Measurements from ENCODE around the gene METTL13. TPM values are rescaled to one million over a fixed set of nuclear protein-coding genes. Genes with fewer than 3 reads are reported as not detected.

The METTL13 gene
- total RNA-seq, 1 donor from 2014 or later = 25.1 TPM

- Mint-ChIP-seq H3K27ac (ENCODE audit: unreplicated experiment) (no peak overlapping the region), H3K4me1 (ENCODE audit: low read depth, unreplicated experiment) (peaks cover 13% of the 10 kb centered on the region), H3K9me3 (ENCODE audit: unreplicated experiment) (peaks cover 16% of the 10 kb centered on the region), H3K27me3 (ENCODE audit: low read depth, unreplicated experiment) (no peaks in the 10 kb centered on the region), H3K36me3 (ENCODE audit: low read depth, unreplicated experiment) (peaks cover 1% of the 10 kb centered on the region), H3K4me3 (ENCODE audit: unreplicated experiment) (no peak overlapping the region)
- no peaks in the 10 kb centered on the region for H3K27me3 ChIP-seq (ENCODE audit: insufficient read depth, low read length)
- H4K20me1 ChIP-seq (ENCODE audit: insufficient read depth, low read length) = no peaks in the 10 kb centered on the region
- no peak overlapping the region for H2AFZ ChIP-seq (ENCODE audit: low read depth, low read length)
- DNase-seq (ENCODE audit: low read depth) (no peak), FAIRE-seq (no peak)
- peaks cover 9% of the 10 kb centered on the region for H3K4me1 ChIP-seq (ENCODE audit: insufficient read depth, low read length)
- H3K9ac ChIP-seq (ENCODE audit: low read length) = no peak overlapping the region
- no peak overlapping the region for H3K4me2 ChIP-seq (ENCODE audit: low read length)
- H3K9me3 ChIP-seq (ENCODE audit: insufficient read depth, low read depth, low read length) = no peaks in the 10 kb centered on the region
- no peak overlapping the region for H3K4me3 ChIP-seq (ENCODE audit: insufficient read depth, low read depth, low read length)
- no peaks in the 10 kb centered on the region for H3K79me2 ChIP-seq (ENCODE audit: insufficient read depth, low read length)
- no peak for TF ChIP-seq CTCF (IDR thresholded peaks at IDR 0.05; ENCODE audit: insufficient read depth, low read depth, low read length)
- TF ChIP-seq EZH2 (IDR thresholded peaks at IDR 0.05; ENCODE audit: insufficient read depth, low read length) = no peak
- no peaks in the 10 kb centered on the region for H3K36me3 ChIP-seq (ENCODE audit: insufficient read depth, low read length)
- H3K27ac ChIP-seq (ENCODE audit: low read depth, low read length) = no peak overlapping the region
Observed at GRCh38 chr1:171758011-171758410, 23.4 kb upstream of the METTL13 start.

GRCh38 chr1:171762143-171762563 lies 19.3 kb upstream of the METTL13 start:
- TF ChIP-seq EZH2 (IDR thresholded peaks at IDR 0.05; ENCODE audit: insufficient read depth, low read length) (no peak), CTCF (IDR thresholded peaks at IDR 0.05; ENCODE audit: insufficient read depth, low read depth, low read length) (no peak)
- no peak overlapping the region for H3K27ac ChIP-seq (ENCODE audit: low read depth, low read length)
- no peak overlapping the region for H3K4me3 ChIP-seq (ENCODE audit: insufficient read depth, low read depth, low read length)
- Mint-ChIP-seq H3K36me3 (ENCODE audit: low read depth, unreplicated experiment) (peaks cover 2% of the 10 kb centered on the region), H3K9me3 (ENCODE audit: unreplicated experiment) (peaks cover under 1% of the 10 kb centered on the region), H3K27ac (ENCODE audit: unreplicated experiment) (no peak overlapping the region), H3K4me3 (ENCODE audit: unreplicated experiment) (no peak overlapping the region), H3K4me1 (ENCODE audit: low read depth, unreplicated experiment) (no peaks in the 10 kb centered on the region), H3K27me3 (ENCODE audit: low read depth, unreplicated experiment) (no peaks in the 10 kb centered on the region)
- H3K4me1 ChIP-seq (ENCODE audit: insufficient read depth, low read length) = no peaks in the 10 kb centered on the region
- no peak for FAIRE-seq
- DNase-seq (ENCODE audit: low read depth) = no peak
- H2AFZ ChIP-seq (ENCODE audit: low read depth, low read length) = no peak overlapping the region
- no peaks in the 10 kb centered on the region for H3K36me3 ChIP-seq (ENCODE audit: insufficient read depth, low read length)
- no peak overlapping the region for H3K9ac ChIP-seq (ENCODE audit: low read length)
- no peaks in the 10 kb centered on the region for H4K20me1 ChIP-seq (ENCODE audit: insufficient read depth, low read length)
- H3K27me3 ChIP-seq (ENCODE audit: insufficient read depth, low read length) = peaks cover 3% of the 10 kb centered on the region
- no peak overlapping the region for H3K4me2 ChIP-seq (ENCODE audit: low read length)
- no peaks in the 10 kb centered on the region for H3K79me2 ChIP-seq (ENCODE audit: insufficient read depth, low read length)
- H3K9me3 ChIP-seq (ENCODE audit: insufficient read depth, low read depth, low read length) = no peaks in the 10 kb centered on the region

- Histone ChIP-seq H4K20me1 (ENCODE audit: insufficient read depth, low read length) (no peaks in the 10 kb centered on the region), H3K36me3 (ENCODE audit: insufficient read depth, low read length) (no peaks in the 10 kb centered on the region), H3K4me2 (ENCODE audit: low read length) (no peak overlapping the region), H3K27me3 (ENCODE audit: insufficient read depth, low read length) (peaks cover 3% of the 10 kb centered on the region), H3K4me1 (ENCODE audit: insufficient read depth, low read length) (no peaks in the 10 kb centered on the region), H3K79me2 (ENCODE audit: insufficient read depth, low read length) (no peaks in the 10 kb centered on the region), H3K4me3 (ENCODE audit: insufficient read depth, low read depth, low read length) (no peak overlapping the region), H3K9ac (ENCODE audit: low read length) (no peak overlapping the region), H2AFZ (ENCODE audit: low read depth, low read length) (no peak overlapping the region), H3K27ac (ENCODE audit: low read depth, low read length) (no peak overlapping the region), H3K9me3 (ENCODE audit: insufficient read depth, low read depth, low read length) (no peaks in the 10 kb centered on the region)
- FAIRE-seq (no peak), DNase-seq (ENCODE audit: low read depth) (no peak)
- H3K27me3 Mint-ChIP-seq (ENCODE audit: low read depth, unreplicated experiment) = no peaks in the 10 kb centered on the region
- H3K27ac Mint-ChIP-seq (ENCODE audit: unreplicated experiment) = no peak overlapping the region
- H3K4me3 Mint-ChIP-seq (ENCODE audit: unreplicated experiment) = no peak overlapping the region
- no peaks in the 10 kb centered on the region for H3K9me3 Mint-ChIP-seq (ENCODE audit: unreplicated experiment)
- peaks cover 2% of the 10 kb centered on the region for H3K36me3 Mint-ChIP-seq (ENCODE audit: low read depth, unreplicated experiment)
- no peak for TF ChIP-seq EZH2 (IDR thresholded peaks at IDR 0.05; ENCODE audit: insufficient read depth, low read length)
- TF ChIP-seq CTCF (IDR thresholded peaks at IDR 0.05; ENCODE audit: insufficient read depth, low read depth, low read length) = no peak
- H3K4me1 Mint-ChIP-seq (ENCODE audit: low read depth, unreplicated experiment) = no peaks in the 10 kb centered on the region
Observed at GRCh38 chr1:171763764-171764163, 17.7 kb upstream of the METTL13 start.

Measured in astrocyte (in vitro differentiated cells and primary cell).